GM12892 (cell line): ENCODE results near the gene RCOR1.

Source experiments
- POLR2A ChIP-seq: IDR thresholded peaks from 2 replicates; pipeline ENCODE4 v1.6.1; 2011; ENCODE audit warnings: low read depth, low read length, control low read depth
- TAF1 ChIP-seq: IDR thresholded peaks from 2 replicates; pipeline ENCODE4 v1.6.1; 2011; ENCODE audit warnings: low read depth, mild to moderate bottlenecking, control low read depth, low read length, borderline replicate concordance

DNA sequence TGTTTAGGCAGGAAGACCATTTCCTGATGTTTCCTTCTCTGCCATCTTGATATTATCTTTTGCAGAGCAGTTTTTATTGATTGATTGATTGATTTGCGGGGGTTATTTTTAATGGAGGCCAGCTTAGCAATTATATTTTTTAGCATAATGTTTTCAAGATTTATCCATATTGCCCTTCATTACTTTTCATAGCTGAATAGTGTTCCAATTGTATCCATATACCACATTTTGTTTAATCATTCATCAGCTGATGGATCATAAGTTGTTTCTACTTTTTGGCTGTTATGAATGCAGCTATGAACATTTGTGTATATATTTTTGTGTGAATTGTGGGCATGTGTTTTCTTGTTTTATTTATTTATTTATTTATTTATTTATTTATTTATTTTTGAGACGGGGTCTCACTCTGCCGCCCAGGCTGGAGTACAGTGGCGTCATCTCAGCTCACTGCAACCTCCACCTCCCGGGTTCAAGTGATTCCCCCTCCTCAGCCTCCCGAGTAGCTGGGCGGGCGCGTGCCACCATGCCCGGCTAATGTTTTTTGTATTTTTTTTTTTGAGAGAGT lies 20.9 kb upstream of the RCOR1 start:
- TF ChIP-seq POLR2A = no peak
- no peak for TF ChIP-seq TAF1
